ENCODE results near the gene TSPAN3.

The TSPAN3 gene

DNA sequence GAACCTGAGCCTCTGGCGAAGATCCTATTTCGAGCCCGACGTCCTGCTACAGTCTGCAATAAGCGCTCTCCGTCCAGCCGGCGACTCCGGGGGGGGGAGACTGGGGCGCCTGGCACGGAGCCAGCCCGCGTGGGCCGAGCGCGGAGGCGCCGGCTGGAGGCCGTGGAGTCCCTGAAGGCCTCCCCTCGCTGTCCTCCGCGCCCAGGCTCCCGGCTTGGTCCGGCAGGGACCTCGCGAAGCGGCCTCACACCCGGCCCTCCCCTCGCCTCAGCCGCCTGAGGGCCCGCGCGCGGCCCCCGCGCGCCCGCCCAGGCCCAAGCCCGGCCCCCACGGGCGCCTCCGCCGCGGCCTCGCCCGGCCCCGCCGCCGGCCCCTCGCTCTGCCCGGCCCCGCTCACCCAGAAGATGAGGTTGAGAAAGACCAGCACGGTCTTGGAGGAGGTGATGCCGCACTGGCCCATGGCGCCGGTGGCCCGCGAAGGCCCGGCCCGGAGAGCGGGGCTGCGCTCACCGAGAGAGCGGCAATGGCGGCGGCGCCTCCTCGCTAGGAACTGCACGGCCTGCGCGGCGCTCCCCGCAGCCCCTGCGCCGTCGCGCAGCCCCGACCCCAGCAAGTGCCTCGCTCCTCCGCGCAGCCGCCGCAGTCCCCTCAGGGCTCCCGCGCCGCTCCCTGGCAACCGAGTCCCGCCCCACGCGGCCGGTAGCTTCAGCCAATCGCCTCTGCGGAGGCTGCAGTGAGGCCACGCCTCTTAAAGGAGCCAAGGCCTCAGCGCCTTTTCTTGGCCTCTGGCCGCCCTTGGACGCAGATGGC lies at the start of gene TSPAN3:
Gene TSPAN3, minus strand, starts transcription at position 615 of the 810 bp plus-strand sequence. Its CDS starts 155 bp downstream, at position 460.
- peak; percentile 46 for DNase-seq

DNA sequence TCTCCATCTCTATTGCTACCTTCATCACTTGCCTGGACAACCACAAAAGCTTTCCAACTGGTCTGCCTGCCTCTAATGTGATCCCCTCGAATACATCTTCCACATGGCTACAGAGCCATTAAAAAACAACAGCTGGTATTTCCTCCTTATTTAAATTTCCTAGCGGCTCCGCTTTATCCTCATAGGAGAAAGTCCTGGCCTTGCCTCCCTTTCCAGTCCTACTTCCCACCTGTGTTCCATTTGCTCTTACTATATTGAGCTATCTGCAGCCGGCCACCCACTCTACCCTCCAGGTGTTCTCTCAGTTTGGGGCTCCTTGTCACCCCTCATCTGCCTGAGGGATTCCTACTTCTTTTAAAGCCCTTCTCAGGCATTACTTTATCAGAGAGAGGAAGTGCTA lies 49.7 kb upstream of the TSPAN3 start:
- DNase-seq: peak; percentile 46

- no peak for DNase-seq
Measured at GRCh38 chr15:77119446-77119845, 48.5 kb upstream of the TSPAN3 start.

- DNase-seq: peak; percentile 31
Measured at GRCh38 chr15:77118882-77119321, 48.0 kb upstream of the TSPAN3 start.

- no peak for DNase-seq
Measured at GRCh38 chr15:77115179-77115578, 44.3 kb upstream of the TSPAN3 start.

GRCh38 chr15:77112838-77113504 lies 42.1 kb upstream of the TSPAN3 start:
- no peak for DNase-seq

- no peak for DNase-seq
Measured at GRCh38 chr15:77111789-77112188, 40.9 kb upstream of the TSPAN3 start.

- DNase-seq: peak; percentile 28
Measured at GRCh38 chr15:77107531-77108355, 36.8 kb upstream of the TSPAN3 start.

DNA sequence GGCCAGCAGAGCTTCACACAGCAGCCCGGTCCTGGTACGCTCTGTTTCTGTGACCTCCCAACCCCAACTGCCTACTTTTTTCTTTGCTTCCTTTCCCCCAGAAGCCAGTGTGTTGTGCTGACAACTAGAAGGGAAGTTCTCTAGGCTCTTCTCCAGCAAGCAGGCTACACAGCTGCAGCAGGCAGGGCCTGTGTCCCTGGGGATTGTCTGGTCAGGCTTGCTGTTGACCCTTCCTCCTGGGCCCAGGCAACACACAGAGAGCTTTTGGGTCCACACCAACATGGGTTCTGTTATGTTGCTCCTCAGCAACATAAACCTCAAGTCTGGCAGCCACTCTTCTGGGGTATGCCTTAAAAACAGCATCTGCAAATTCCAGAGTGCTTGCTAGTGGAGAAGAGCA lies 36.2 kb upstream of the TSPAN3 start:
- no peak for DNase-seq

DNA sequence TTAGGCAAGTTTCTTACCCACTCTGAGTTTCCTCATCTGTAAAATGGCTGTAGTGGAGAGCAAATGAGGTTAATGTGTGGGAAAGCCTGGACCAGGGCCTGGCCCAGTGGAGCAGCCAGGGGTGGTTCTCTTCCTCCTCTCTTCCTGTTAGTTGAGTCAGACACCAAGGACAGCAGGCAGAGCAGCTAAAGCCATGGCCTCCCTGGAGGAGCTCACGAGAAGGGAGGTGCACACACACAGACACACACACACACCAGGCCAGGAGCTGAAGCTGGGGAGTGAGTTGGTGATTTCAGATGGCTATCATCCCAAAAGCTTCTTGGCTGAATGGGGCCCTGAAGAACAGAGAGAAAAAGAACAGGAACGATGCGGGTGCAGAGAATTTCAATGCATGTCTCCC lies 33.2 kb upstream of the TSPAN3 start:
- DNase-seq: no peak

- DNase-seq: no peak
Measured at GRCh38 chr15:77099741-77100463, 29.0 kb upstream of the TSPAN3 start.

- no peak for DNase-seq
Measured at GRCh38 chr15:77098572-77098971, 27.7 kb upstream of the TSPAN3 start.

DNA sequence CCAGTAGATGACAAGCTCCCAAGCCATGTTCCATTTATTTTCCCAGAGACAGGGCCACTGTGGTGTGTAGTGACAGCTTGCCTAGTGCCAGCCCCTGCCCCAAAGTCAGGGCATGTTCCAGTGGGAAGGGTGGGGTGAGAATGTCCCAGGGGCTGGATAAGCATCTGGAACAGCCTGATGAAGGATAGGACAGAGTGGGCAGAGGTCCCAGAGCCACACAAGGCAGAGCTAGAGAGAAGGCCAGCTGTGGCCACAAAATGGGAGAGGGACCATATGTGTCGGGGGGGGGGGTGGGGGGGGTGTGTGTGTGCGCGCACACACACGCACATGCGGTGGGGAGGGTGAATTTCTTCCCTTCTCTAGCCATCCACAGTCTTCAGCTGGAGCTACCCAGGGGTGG lies 27.0 kb upstream of the TSPAN3 start:
- no peak for DNase-seq

DNA sequence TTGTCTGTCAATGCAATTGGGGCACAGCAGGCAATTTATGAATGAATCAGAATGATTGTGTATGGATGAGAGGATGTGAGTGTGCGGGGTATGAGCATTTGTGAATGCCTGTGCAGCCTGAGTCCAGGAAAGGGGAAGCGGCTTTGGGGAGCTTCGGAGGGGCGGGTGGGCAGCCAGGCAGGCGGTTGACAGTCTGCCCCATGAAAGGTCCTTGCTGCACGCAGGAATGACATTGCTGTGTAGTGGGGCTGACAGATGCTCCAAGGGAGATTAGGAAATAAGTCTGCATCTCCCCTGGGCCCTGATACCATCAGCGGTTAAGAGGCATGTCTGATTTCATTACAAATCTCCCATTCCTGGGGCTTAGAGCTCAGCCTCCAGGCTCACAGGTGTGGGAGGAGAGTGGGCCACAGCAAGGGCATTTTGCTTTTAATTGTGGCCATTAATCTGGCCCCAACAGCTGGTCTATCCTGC lies 26.4 kb upstream of the TSPAN3 start:
- peak; percentile 98 for DNase-seq

DNA sequence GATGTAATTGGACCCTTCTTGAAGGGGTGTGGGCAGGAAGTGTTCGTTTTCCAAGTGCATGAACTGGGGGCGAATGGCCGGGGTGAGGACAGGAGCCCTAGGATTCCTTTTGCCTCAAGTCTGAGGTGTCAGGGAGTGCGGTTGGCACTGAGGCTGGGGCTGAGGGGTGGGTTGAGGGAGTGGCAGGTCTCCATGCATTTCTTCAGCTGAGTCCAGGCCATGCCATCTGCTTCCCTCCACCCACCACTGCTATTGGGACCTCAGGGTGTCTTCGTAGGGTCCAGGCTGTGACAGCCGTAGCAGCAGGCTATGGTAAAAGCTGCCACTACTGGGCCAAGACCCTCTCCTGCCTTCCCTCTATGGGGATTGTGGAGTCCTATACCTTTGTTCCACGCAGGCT lies 25.6 kb upstream of the TSPAN3 start:
- no peak for DNase-seq

DNA sequence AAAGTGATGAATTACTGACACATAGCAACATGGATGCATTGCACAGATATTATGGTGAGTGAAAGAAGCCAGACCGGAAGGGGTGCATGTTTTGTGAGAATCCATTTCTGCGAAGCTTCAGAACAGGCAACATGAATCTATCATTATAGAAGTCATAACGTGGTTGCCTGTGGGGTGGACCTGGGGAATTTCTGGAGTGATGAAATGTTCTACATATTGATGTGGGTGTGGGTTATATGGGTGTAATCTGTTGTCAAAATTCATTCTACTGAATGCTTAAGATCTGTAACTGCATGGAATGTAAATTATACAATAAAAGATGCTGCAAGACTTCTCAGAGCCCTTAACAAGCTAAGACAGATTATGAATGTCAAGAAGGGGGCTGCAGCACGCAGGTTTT lies 25.2 kb upstream of the TSPAN3 start:
- no peak for DNase-seq

DNA sequence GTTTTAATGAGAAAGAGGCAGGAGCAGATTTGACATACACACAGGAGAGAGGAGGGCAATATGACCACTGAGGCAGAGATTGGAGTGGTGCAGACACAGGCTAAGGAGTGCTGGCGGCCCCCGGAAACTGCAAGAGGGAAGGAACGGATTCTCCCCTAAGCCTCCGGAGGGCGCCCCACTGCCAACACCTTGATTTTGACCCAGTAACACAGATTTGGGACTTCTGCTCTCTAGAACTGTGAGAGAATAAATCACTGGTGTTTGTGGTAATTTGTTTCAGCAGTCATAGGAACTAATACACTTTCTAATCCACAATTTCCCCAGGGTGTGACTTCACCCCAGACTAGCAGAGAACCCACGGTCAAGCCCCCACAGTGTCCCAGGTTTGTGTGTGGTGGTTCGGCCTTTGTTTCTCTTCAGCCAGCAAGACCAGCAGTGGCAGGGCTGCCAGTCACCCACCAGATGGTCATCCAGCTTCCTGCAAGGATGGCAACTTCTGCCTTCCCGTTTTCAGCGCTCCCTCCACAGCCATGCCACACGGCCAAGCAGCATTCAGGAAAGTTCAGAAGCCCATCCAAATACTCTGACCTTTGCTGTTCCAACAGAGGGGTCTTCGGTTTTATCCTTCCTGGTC lies 23.6 kb upstream of the TSPAN3 start:
- DNase-seq: no peak

GRCh38 chr15:77093436-77093835 lies 22.5 kb upstream of the TSPAN3 start:
- DNase-seq: no peak

GRCh38 chr15:77091097-77091496 lies 20.2 kb upstream of the TSPAN3 start:
- no peak for DNase-seq

GRCh38 chr15:77087213-77087612 lies 16.3 kb upstream of the TSPAN3 start:
- no peak for DNase-seq

- no peak for DNase-seq
Measured at GRCh38 chr15:77085297-77085696, 14.4 kb upstream of the TSPAN3 start.

DNA sequence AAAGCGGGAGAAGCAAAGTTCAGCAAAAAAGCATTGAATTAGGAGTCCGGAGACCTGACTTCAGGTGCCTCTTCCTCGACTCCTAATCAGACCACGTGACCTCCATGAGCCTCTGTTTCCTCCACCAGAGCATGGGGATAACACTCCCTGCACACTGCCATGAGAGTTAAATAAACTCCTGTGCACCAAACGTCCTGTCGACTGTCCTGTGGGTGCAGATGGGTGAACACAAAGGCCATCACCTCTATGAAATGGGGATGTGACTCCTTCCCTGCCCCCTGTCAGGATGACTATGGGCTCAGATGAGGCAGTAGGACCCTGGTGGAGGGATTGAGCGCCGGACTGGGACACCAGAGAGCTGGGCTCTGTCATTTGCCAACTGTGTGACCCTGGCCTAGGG lies 13.5 kb upstream of the TSPAN3 start:
- no peak for DNase-seq
